Aorta (tissue), 5 donors: ENCODE results near the gene RNF215. TPM values are rescaled to one million over a fixed set of nuclear protein-coding genes. Genes with fewer than 3 reads are reported as not detected.
"Not testable (repeated sequence)": the region's sequence is repeated elsewhere in the genome, so short reads cannot be mapped to it uniquely, and the experiment has no call there.

Source experiments
- ATAC-seq: fragments of 200-7000 bp; cut with Tn5 transposase; one replicate; pipeline ENCODE4 v1.9.1; 2022; ENCODE audit warnings: moderate library complexity; ENCODE audit not compliant: low FRiP score
- DNase-seq, 2 donors: peaks; one replicate each; pipeline ENCODE4 v3.0.0-alpha.2; 2020
- H3K27ac ChIP-seq, 2 donors: one replicate each; pipeline ENCODE4 v1.5.1; 2013; ENCODE audit warnings: low read length in 2 of 2, mild to moderate bottlenecking in 2 of 2, moderate library complexity in 2 of 2, control low read depth in 1 of 2, inconsistent platforms in 1 of 2, low read depth in 1 of 2
- H3K27me3 ChIP-seq, 2 donors: one replicate each; pipeline ENCODE4 v1.6.1; 2013; ENCODE audit warnings: control low read depth in 1 of 2, low read length in 1 of 2, mild to moderate bottlenecking in 1 of 2, moderate library complexity in 1 of 2; ENCODE audit not compliant: insufficient read depth in 2 of 2, control insufficient read depth in 1 of 2
- H3K36me3 ChIP-seq, 2 donors: one replicate each; pipeline ENCODE4 v1.6.1; 2013; ENCODE audit warnings: control low read depth in 1 of 2, low read length in 1 of 2, mild to moderate bottlenecking in 1 of 2; ENCODE audit not compliant: insufficient read depth in 2 of 2, control insufficient read depth in 1 of 2
- H3K4me1 ChIP-seq, 2 donors: one replicate each; pipeline ENCODE4 v1.6.1; 2013; ENCODE audit warnings: low read length in 2 of 2, control low read depth in 1 of 2, mild to moderate bottlenecking in 1 of 2, moderate library complexity in 1 of 2; ENCODE audit not compliant: insufficient read depth in 2 of 2, control insufficient read depth in 1 of 2
- H3K4me3 ChIP-seq, 2 donors: one replicate each; pipeline ENCODE4 v1.5.1; 2013; ENCODE audit warnings: low read length in 2 of 2, control low read depth in 1 of 2, mild to moderate bottlenecking in 1 of 2
- H3K9me3 ChIP-seq: one replicate; pipeline ENCODE4 v1.6.1; 2013; ENCODE audit warnings: mild to moderate bottlenecking, low read length; ENCODE audit not compliant: control insufficient read depth
- WGBS, 2 donors: extraction: QIAGEN DNeasy Blood & Tissue Kit; methylation state at CpG; one replicate each; pipeline ENCODE4 v1.1.7; 2013; 5-methylcytosine and 5-hydroxymethylcytosine counted together
- intact Hi-C, 2 donors: fragments of 100-400 bp; cut with DNase I; formaldehyde crosslinking; loops; one replicate each; pipeline versions ENCODE4 v1.14.2 to v1.15.0; 2022
- polyA plus RNA-seq, 2 donors: library from polyadenylated mRNA; stranded (reverse); fragments of 200-250 nt; gene quantifications; one replicate each; pipeline ENCODE4 v1.2.3, GENCODE V29; 2013
- total RNA-seq, 2 donors: library from RNA; stranded (reverse); fragmentation: NEBNext Ultra II Directional; extraction: Animal tissue kit (Norgen Biotek cat#: 25700); gene quantifications; one replicate each; pipeline ENCODE4 v1.2.1, GENCODE V29; 2021
- donor health status: healthy with polysubstance abuse.
- donor health status: Bipolar disorder and iron deficiency.
- donor health status: DM: no; HTN: no; CAD: no.
- donor health status: DM: no; HTN: no; CAD: no.
- donor health status: DM: yes; HTN: yes; CAD: no.

RNF215 gene
- total and polyA plus RNA-seq, 4 donors: 4.5 to 22.6 (median 18.3) TPM

DNA sequence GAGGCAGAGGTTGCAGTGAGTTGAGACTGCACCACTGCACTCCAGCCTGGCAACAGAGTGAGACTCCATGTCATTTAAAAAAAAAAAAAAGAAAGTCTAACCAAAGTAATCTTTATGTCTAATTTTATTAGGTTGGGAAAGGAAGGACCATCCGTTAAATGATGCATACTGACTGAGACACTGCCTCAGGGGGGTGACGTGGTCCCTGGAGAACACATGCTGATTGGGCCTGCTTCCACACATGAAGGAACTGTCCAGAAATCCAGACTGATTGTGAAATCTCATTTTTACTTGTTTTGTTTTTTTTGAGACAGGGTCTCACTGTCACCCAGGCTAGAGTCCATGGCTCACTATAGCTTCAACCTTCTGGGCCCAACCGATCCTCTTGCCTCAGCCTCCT, 36.0 kb downstream of the RNF215 start:
- DNase-seq: no peak
- intact Hi-C loops: no loop called here
- Histone ChIP-seq H3K4me1 (no peaks in the 10 kb centered on the region), H3K9me3 (no peaks in the 10 kb centered on the region), H3K4me3 (no peak overlapping the region), H3K27me3 (no peaks in the 10 kb centered on the region), H3K36me3 (peaks cover 4 to 7% of the 10 kb centered on the region in 2 donors), H3K27ac (no peak overlapping the region)
- no peak for ATAC-seq
- 89 to 92% methylated on average over 3 of the region's 3 CpGs for WGBS, 2 donors

- intact Hi-C loops: no loop called here
- no peaks in the 10 kb centered on the region for H3K27me3 ChIP-seq
- no peak for DNase-seq
- no peaks in the 10 kb centered on the region for H3K4me1 ChIP-seq
- peaks cover 4 to 20% of the 10 kb centered on the region in 2 donors for H3K36me3 ChIP-seq
- no peak overlapping the region for H3K4me3 ChIP-seq
- H3K27ac ChIP-seq: no peak overlapping the region
- ATAC-seq: no peak
- no peaks in the 10 kb centered on the region for H3K9me3 ChIP-seq
- WGBS, 2 donors: 74 to 79% methylated on average over 4 of the region's 4 CpGs
Measured at GRCh38 chr22:30348809-30349208, 38.4 kb downstream of the RNF215 start.

GRCh38 chr22:30348404-30348803, 38.8 kb downstream of the RNF215 start:
- ATAC-seq: no peak
- no peak overlapping the region for H3K4me3 ChIP-seq
- peaks cover 4 to 20% of the 10 kb centered on the region in 2 donors for H3K36me3 ChIP-seq
- 79 to 87% methylated on average over 4 of the region's 4 CpGs for WGBS, 2 donors
- intact Hi-C loops: no loop called here
- H3K27me3 ChIP-seq: no peaks in the 10 kb centered on the region
- no peaks in the 10 kb centered on the region for H3K9me3 ChIP-seq
- H3K27ac ChIP-seq: no peak overlapping the region
- no peak for DNase-seq
- H3K4me1 ChIP-seq: no peaks in the 10 kb centered on the region

- Histone ChIP-seq H3K27ac (no peak overlapping the region), H3K36me3 (peaks cover 4 to 22% of the 10 kb centered on the region in 2 donors), H3K4me1 (no peaks in the 10 kb centered on the region), H3K4me3 (no peak overlapping the region), H3K27me3 (no peaks in the 10 kb centered on the region), H3K9me3 (no peaks in the 10 kb centered on the region)
- ATAC-seq: no peak
- intact Hi-C loops: no loop called here
- WGBS, 2 donors: 72% methylated on average over 5 of the region's 5 CpGs
- DNase-seq: no peak
Measured at GRCh38 chr22:30347255-30347892, 39.8 kb downstream of the RNF215 start.

GRCh38 chr22:30344447-30345200, 42.6 kb downstream of the RNF215 start:
- H3K4me1 ChIP-seq: no peaks in the 10 kb centered on the region
- intact Hi-C loops: loop anchor here (5.0 kb wide), 2 partner anchors 52 to 57 kb away; partner anchors contain the start of gene CASTOR1 (in 1 of the 2)
- ATAC-seq (no peak), DNase-seq (no peak)
- H3K9me3 ChIP-seq: no peaks in the 10 kb centered on the region
- WGBS, 2 donors: 91 to 93% methylated on average over 13 of the region's 13 CpGs
- H3K27ac ChIP-seq: no peak overlapping the region
- H3K4me3 ChIP-seq: no peak overlapping the region
- peaks cover 0 to 30% of the 10 kb centered on the region in 2 donors for H3K36me3 ChIP-seq
- H3K27me3 ChIP-seq: no peaks in the 10 kb centered on the region

DNA sequence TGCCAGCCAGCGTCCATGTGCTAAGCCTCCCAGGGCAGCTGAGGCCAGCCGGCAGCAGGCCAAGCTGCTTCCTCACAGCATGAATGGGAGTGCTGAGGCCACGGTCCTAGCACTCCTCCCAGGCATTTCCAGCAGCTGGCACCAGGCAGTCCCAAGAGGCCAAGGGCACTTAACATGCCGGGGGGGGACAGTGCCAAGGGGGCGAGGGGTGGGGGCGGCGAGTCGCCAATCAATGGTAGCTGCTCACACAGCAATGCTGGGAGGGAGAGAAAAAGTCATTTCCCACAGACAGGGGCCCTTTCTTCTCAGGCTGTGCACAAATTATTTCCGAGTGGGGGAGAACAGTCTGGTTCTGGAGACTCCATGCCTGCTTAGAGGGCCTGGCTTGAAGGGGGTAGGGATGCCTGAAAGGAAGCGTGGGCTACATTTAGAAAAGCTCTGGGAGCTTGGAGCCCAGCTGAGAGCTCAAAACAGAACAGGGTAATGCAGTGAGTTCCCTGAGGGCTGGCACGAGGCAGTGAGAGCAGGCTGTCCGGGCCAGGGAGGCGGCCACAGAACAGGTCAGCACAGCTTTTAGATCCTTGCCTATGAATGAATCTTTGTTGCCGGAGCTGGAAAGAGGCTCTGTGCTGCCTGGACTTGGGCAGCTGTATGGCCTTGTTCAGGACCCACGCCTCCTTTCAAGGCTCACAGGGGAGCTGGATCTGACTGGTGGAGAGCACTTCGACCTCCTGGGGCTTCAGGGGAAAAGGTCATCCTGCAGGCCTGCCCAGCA, 46.1 kb downstream of the RNF215 start:
- ATAC-seq (peak; percentile 88), DNase-seq (peak; percentile 84 to 90)
- no peaks in the 10 kb centered on the region for H3K4me1 ChIP-seq
- H3K27me3 ChIP-seq: no peaks in the 10 kb centered on the region
- peaks cover 0 to 46% of the 10 kb centered on the region in 2 donors for H3K36me3 ChIP-seq
- no peaks in the 10 kb centered on the region for H3K9me3 ChIP-seq
- peak overlapping the region; percentile 19 to 53 for H3K27ac ChIP-seq
- no peak overlapping the region for H3K4me3 ChIP-seq
- WGBS, 2 donors: 8 to 14% methylated on average over 16 of the region's 16 CpGs
- intact Hi-C loops: loop anchor here (5.0 kb wide), 2 partner anchors 49 to 54 kb away; partner anchors contain the start of gene CASTOR1 (in 1 of the 2)

GRCh38 chr22:30338802-30339201, 48.4 kb downstream of the RNF215 start:
- intact Hi-C loops: no loop called here
- no peak overlapping the region for H3K27ac ChIP-seq
- H3K4me3 ChIP-seq: no peak overlapping the region
- DNase-seq (no peak), ATAC-seq (no peak)
- H3K27me3 ChIP-seq: no peaks in the 10 kb centered on the region
- 94 to 96% methylated on average over 7 of the region's 7 CpGs for WGBS, 2 donors
- no peaks in the 10 kb centered on the region for H3K9me3 ChIP-seq
- no peaks in the 10 kb centered on the region for H3K4me1 ChIP-seq
- peaks cover 4 to 42% of the 10 kb centered on the region in 2 donors for H3K36me3 ChIP-seq

DNA sequence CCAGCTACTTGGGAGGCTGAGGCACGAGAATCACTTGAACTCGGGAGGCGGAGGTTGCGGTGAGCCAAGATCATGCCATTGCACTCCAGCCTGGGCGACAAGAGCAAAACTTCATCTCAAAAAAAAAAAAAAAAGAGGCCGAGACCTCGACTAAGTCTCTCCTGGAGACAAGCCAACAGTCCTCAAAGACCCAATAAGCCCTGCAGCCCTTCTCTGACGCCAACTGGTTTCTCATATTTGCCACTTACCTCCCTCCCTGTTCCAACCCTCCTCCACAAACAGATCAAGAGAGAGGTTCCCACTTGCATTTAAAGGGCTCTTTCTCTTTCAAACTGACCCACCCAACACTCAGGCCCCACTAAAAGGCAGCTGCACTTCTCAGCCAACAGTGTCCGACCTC, 48.9 kb downstream of the RNF215 start:
- ATAC-seq, H3K4me3 ChIP-seq, H3K4me1 ChIP-seq, intact Hi-C loops, H3K27ac ChIP-seq, H3K9me3 ChIP-seq, DNase-seq, H3K27me3 ChIP-seq: not testable (repeated sequence)
- peaks cover 4 to 44% of the 10 kb centered on the region in 2 donors for H3K36me3 ChIP-seq
- 78 to 79% methylated on average over 9 of the region's 9 CpGs for WGBS, 2 donors
